Retinal pigment epithelial cell (primary cell): ENCODE measurements around the gene DYNLL1.
"Not testable (repeated sequence)": the region's sequence is repeated elsewhere in the genome, so short reads cannot be mapped to it uniquely, and the experiment has no call there.

Experiments used
- DNase-seq: peaks from one replicate; pipeline ENCODE4 v3.0.0-alpha.2; 2010; ENCODE audit warnings: low read depth
- H3K4me3 ChIP-seq: 2 replicates; pipeline ENCODE4 v1.5.1; 2011; ENCODE audit warnings: mild to moderate bottlenecking, low read length, control low read depth, moderate library complexity
- CTCF ChIP-seq: conservative IDR thresholded peaks from 2 replicates; pipeline ENCODE4 v1.5.1; 2011; ENCODE audit warnings: low read depth, low read length, control low read depth, inconsistent platforms

Gene DYNLL1

GRCh38 chr12:120522568-120522967 is 26.7 kb downstream of the DYNLL1 start:
- no peak for TF ChIP-seq CTCF
- DNase-seq, result no peak
- H3K4me3 ChIP-seq, result no peak overlapping the region

GRCh38 chr12:120528861-120529525 is 33.1 kb downstream of the DYNLL1 start, which contains the start of gene COQ5:
TSS of gene COQ5 (minus strand) at chr12:120529158. CDS start at chr12:120529141, 17 bp downstream.
- H3K4me3 ChIP-seq, result peak within 1 kb of the TSS; percentile 98
- DNase-seq, result no peak
- TF ChIP-seq CTCF, result no peak

GRCh38 chr12:120529641-120530417 is 33.9 kb downstream of the DYNLL1 start:
- H3K4me3 ChIP-seq, result peak overlapping the region; percentile 98
- TF ChIP-seq CTCF, result no peak
- DNase-seq, result no peak

GRCh38 chr12:120530418-120530761 is 34.5 kb downstream of the DYNLL1 start:
- not testable (repeated sequence) for H3K4me3 ChIP-seq, DNase-seq

GRCh38 chr12:120532701-120533238 is 36.9 kb downstream of the DYNLL1 start:
- H3K4me3 ChIP-seq, result no peak overlapping the region
- no peak for TF ChIP-seq CTCF
- no peak for DNase-seq

GRCh38 chr12:120534203-120534702 is 38.3 kb downstream of the DYNLL1 start, which contains the start of gene RNF10:
TSS of gene RNF10 (plus strand) at chr12:120534356. CDS start at chr12:120534812, 456 bp downstream.
- peak within 1 kb of the TSS; percentile 96 for H3K4me3 ChIP-seq
- no peak for DNase-seq
- no peak for TF ChIP-seq CTCF

GRCh38 chr12:120534703-120535655 is 39.1 kb downstream of the DYNLL1 start:
- peak; percentile 74 for DNase-seq
- H3K4me3 ChIP-seq, result peak overlapping the region; percentile 96
- no peak for TF ChIP-seq CTCF
